ENCODE results near the gene KRTAP2-3.
"Not testable (repeated sequence)": the region's sequence is repeated elsewhere in the genome, so short reads cannot be mapped to it uniquely, and the experiment has no call there.

The KRTAP2-3 gene

DNA sequence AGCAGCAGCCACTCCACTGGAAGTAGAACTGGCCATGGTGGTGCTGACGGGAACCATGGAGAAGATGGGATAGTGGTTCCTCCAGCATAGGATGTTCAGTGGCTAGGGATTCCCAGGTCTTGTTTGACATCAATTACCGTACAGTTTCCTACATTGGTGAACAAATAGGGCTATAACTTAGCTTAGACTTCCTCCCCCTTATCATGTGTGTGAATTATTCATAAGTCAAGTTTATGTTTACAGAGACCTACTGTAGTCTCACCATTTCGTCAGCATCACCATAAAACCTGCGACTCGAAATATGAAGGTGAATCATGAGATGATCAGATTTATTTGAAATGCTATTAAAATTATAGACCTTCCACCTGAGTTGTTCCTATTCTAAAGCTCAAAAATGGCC is 1.2 kb downstream of the KRTAP2-3 start:
- Histone ChIP-seq H3K4me3 (ENCODE audit: low read length) (no peak overlapping the region), H4K20me1 (ENCODE audit: insufficient read depth, low read length) (no peaks in the 10 kb centered on the region), H3K9ac (ENCODE audit: low read length) (no peak overlapping the region), H3K27me3 (ENCODE audit: low read depth, low read length) (peaks cover 23% of the 10 kb centered on the region), H3K79me2 (ENCODE audit: low read length) (no peaks in the 10 kb centered on the region), H3K36me3 (replicated peaks; ENCODE audit: low read depth, low read length) (no peaks in the 10 kb centered on the region), H3K27ac (ENCODE audit: low read length) (no peak overlapping the region), H2AFZ (ENCODE audit: low read depth, low read length) (no peak overlapping the region), H3K4me2 (ENCODE audit: low read length) (no peak overlapping the region), H3K4me1 (ENCODE audit: low read length) (no peaks in the 10 kb centered on the region), H3K9me3 (ENCODE audit: insufficient read depth, low read length) (no peaks in the 10 kb centered on the region)
- TF ChIP-seq EZH2phosphoT487 (IDR thresholded peaks at IDR 0.05; ENCODE audit: low read depth): no peak

GRCh38 chr17:41057547-41057946 is 2.4 kb downstream of the KRTAP2-3 start:
- Histone ChIP-seq H3K36me3 (replicated peaks; ENCODE audit: low read depth, low read length) (no peaks in the 10 kb centered on the region), H3K4me3 (ENCODE audit: low read length) (no peak overlapping the region), H4K20me1 (ENCODE audit: insufficient read depth, low read length) (no peaks in the 10 kb centered on the region), H3K27ac (ENCODE audit: low read length) (no peak overlapping the region), H3K27me3 (ENCODE audit: low read depth, low read length) (peaks cover 29% of the 10 kb centered on the region), H3K9ac (ENCODE audit: low read length) (no peak overlapping the region), H3K4me1 (ENCODE audit: low read length) (no peaks in the 10 kb centered on the region), H3K9me3 (ENCODE audit: insufficient read depth, low read length) (no peaks in the 10 kb centered on the region), H3K79me2 (ENCODE audit: low read length) (no peaks in the 10 kb centered on the region), H2AFZ (ENCODE audit: low read depth, low read length) (no peak overlapping the region), H3K4me2 (ENCODE audit: low read length) (no peak overlapping the region)
- TF ChIP-seq, protein P1, sequence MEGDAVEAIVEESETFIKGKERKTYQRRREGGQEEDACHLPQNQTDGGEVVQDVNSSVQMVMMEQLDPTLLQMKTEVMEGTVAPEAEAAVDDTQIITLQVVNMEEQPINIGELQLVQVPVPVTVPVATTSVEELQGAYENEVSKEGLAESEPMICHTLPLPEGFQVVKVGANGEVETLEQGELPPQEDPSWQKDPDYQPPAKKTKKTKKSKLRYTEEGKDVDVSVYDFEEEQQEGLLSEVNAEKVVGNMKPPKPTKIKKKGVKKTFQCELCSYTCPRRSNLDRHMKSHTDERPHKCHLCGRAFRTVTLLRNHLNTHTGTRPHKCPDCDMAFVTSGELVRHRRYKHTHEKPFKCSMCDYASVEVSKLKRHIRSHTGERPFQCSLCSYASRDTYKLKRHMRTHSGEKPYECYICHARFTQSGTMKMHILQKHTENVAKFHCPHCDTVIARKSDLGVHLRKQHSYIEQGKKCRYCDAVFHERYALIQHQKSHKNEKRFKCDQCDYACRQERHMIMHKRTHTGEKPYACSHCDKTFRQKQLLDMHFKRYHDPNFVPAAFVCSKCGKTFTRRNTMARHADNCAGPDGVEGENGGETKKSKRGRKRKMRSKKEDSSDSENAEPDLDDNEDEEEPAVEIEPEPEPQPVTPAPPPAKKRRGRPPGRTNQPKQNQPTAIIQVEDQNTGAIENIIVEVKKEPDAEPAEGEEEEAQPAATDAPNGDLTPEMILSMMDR (IDR thresholded peaks at IDR 0.05; ENCODE audit: low read depth, low read length): no peak
- TF ChIP-seq EZH2phosphoT487 (IDR thresholded peaks at IDR 0.05; ENCODE audit: low read depth): no peak

GRCh38 chr17:41055130-41055529 is 4.8 kb downstream of the KRTAP2-3 start, which contains the start of gene KRTAP2-2:
Gene KRTAP2-2 (minus strand): TSS chr17:41055230. CDS start chr17:41055211, 19 bp downstream.
- H3K27ac ChIP-seq (ENCODE audit: low read length); H3K27me3 ChIP-seq (ENCODE audit: low read depth, low read length); H3K4me2 ChIP-seq (ENCODE audit: low read length); H3K36me3 ChIP-seq (replicated peaks; ENCODE audit: low read depth, low read length); H4K20me1 ChIP-seq (ENCODE audit: insufficient read depth, low read length); H2AFZ ChIP-seq (ENCODE audit: low read depth, low read length); H3K79me2 ChIP-seq (ENCODE audit: low read length); H3K4me1 ChIP-seq (ENCODE audit: low read length); H3K4me3 ChIP-seq (ENCODE audit: low read length); H3K9me3 ChIP-seq (ENCODE audit: insufficient read depth, low read length); H3K9ac ChIP-seq (ENCODE audit: low read length): not testable (repeated sequence)

- not testable (repeated sequence) for H3K79me2 ChIP-seq (ENCODE audit: low read length); H3K36me3 ChIP-seq (replicated peaks; ENCODE audit: low read depth, low read length)
Measured at GRCh38 chr17:41054556-41054955, 5.4 kb downstream of the KRTAP2-3 start.

DNA sequence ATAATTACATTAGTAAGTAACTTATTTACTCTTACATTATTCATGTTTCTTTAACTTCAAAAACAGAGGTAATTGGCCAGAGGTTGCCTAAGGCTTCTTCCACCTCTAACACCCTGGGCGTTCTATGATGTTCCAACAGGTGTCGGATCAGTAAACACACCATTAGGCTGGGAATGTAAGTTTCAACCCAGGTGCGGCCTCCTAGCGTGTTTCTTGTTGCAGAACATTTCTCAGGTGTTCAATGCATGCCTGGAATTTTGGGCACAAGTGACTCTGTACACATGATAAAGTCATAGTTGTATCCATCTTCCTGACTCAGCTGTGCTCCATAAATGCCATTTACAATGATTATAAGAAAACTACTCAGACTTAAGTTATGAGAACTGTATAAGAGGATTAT is 5.9 kb downstream of the KRTAP2-3 start:
- no peaks in the 10 kb centered on the region for H3K9me3 ChIP-seq (ENCODE audit: insufficient read depth, low read length)
- TF ChIP-seq EZH2phosphoT487 (IDR thresholded peaks at IDR 0.05; ENCODE audit: low read depth): no peak
- TF ChIP-seq, protein P1 (IDR thresholded peaks at IDR 0.05; ENCODE audit: low read depth, low read length): no peak
- no peak overlapping the region for H3K4me3 ChIP-seq (ENCODE audit: low read length)
- H3K79me2 ChIP-seq (ENCODE audit: low read length): no peaks in the 10 kb centered on the region
- no peak overlapping the region for H3K27ac ChIP-seq (ENCODE audit: low read length)
- no peaks in the 10 kb centered on the region for H3K4me1 ChIP-seq (ENCODE audit: low read length)
- no peaks in the 10 kb centered on the region for H3K36me3 ChIP-seq (replicated peaks; ENCODE audit: low read depth, low read length)
- peaks cover 6% of the 10 kb centered on the region; the same call in 1 of the 2 replicates for H3K27me3 ChIP-seq (ENCODE audit: low read depth, low read length)
- no peak overlapping the region for H3K9ac ChIP-seq (ENCODE audit: low read length)
- no peak overlapping the region for H2AFZ ChIP-seq (ENCODE audit: low read depth, low read length)
- no peak overlapping the region for H3K4me2 ChIP-seq (ENCODE audit: low read length)
- no peaks in the 10 kb centered on the region for H4K20me1 ChIP-seq (ENCODE audit: insufficient read depth, low read length)

More at GRCh38 chr17:41054556-41054955, 5.4 kb downstream of the KRTAP2-3 start:
- not testable (repeated sequence) for H3K27ac ChIP-seq (ENCODE audit: low read length); H3K27me3 ChIP-seq (ENCODE audit: low read depth, low read length); H2AFZ ChIP-seq (ENCODE audit: low read depth, low read length); H3K4me3 ChIP-seq (ENCODE audit: low read length); H4K20me1 ChIP-seq (ENCODE audit: insufficient read depth, low read length); H3K4me1 ChIP-seq (ENCODE audit: low read length); H3K4me2 ChIP-seq (ENCODE audit: low read length); H3K9ac ChIP-seq (ENCODE audit: low read length); H3K9me3 ChIP-seq (ENCODE audit: insufficient read depth, low read length)

All from OCI-LY3 (cell line).